Smooth muscle cell (in vitro differentiated cells): Measurements from ENCODE around the gene COL4A4. TPM values are rescaled to one million over a fixed set of nuclear protein-coding genes. Genes with fewer than 3 reads are reported as not detected.

Source experiments
- DNase-seq: peaks from one replicate; lab custom pipeline; 2025; ENCODE audit not compliant: unreplicated experiment; lab: John Stamatoyannopoulos, UW
- H2AFZ ChIP-seq: fragments of 200-600 bp; sonication (generic); 2 replicates; pipeline ENCODE4 v1.6.0; 2016; ENCODE audit warnings: antibody characterized with exemption, low read depth, mild to moderate bottlenecking
- H3F3A ChIP-seq: fragments of 200-600 bp; sonication (generic); 2 replicates; pipeline ENCODE4 v1.6.0; 2017; ENCODE audit warnings: antibody characterized with exemption, low read depth
- H3K27ac ChIP-seq: fragments of 200-600 bp; sonication (generic); 2 replicates; pipeline ENCODE4 v1.5.1; 2016; ENCODE audit warnings: low read depth, mild to moderate bottlenecking
- H3K27me3 ChIP-seq: fragments of 200-600 bp; sonication (generic); 2 replicates; pipeline ENCODE4 v1.6.1; 2016; ENCODE audit warnings: low read depth, mild to moderate bottlenecking
- H3K36me3 ChIP-seq: fragments of 200-600 bp; sonication (generic); 2 replicates; pipeline ENCODE4 v1.5.1; 2016; ENCODE audit warnings: low read depth
- H3K4me1 ChIP-seq: fragments of 200-600 bp; sonication (generic); 2 replicates; pipeline ENCODE4 v1.5.1; 2016; ENCODE audit warnings: low read depth
- H3K4me2 ChIP-seq: fragments of 200-600 bp; sonication (generic); 2 replicates; pipeline ENCODE4 v1.6.0; 2016; ENCODE audit warnings: mild to moderate bottlenecking
- H3K4me3 ChIP-seq: fragments of 200-600 bp; sonication (generic); 2 replicates; pipeline ENCODE4 v1.5.1; 2016; ENCODE audit warnings: mild to moderate bottlenecking
- H3K79me2 ChIP-seq: fragments of 200-600 bp; sonication (generic); 2 replicates; pipeline ENCODE4 v1.6.0; 2016; ENCODE audit warnings: low read depth, mild to moderate bottlenecking
- H3K9ac ChIP-seq: fragments of 200-600 bp; sonication (generic); 2 replicates; pipeline ENCODE4 v1.6.0; 2016; ENCODE audit warnings: low read depth
- H3K9me3 ChIP-seq: fragments of 200-600 bp; sonication (generic); replicated peaks from 2 replicates; pipeline ENCODE4 v1.5.1; 2016; ENCODE audit warnings: low read depth
- H4K20me1 ChIP-seq: fragments of 200-600 bp; sonication (generic); 2 replicates; pipeline ENCODE4 v1.6.0; 2016; ENCODE audit warnings: low read depth
- WGBS: methylation state at CpG from one replicate; pipeline ENCODE4 v1.1.7; 2016; ENCODE audit warnings: low lambda C conversion rate; 5-methylcytosine and 5-hydroxymethylcytosine counted together
- polyA plus RNA-seq: library from polyadenylated mRNA; unstranded; fragments of >200 nt; fragmentation: Nextera tagmentation; extraction: Ambion mirVana; gene quantifications from 2 replicates; pipeline ENCODE4 v1.2.1, GENCODE V29; 2016
- total RNA-seq: library from RNA; depleted of rRNA; stranded (reverse); fragments of >200 nt; gene quantifications from 2 replicates; pipeline ENCODE4 v1.2.3, GENCODE V29; 2014
- TF ChIP-seq, protein P1 (sequence below): fragments of 200-600 bp; sonication (generic); IDR thresholded peaks from 2 replicates; pipeline ENCODE4 v1.5.1; 2017; ENCODE audit warnings: borderline replicate concordance, mild to moderate bottlenecking, antibody characterized with exemption; ENCODE audit not compliant: insufficient read depth, poor library complexity, severe bottlenecking

Gene COL4A4
- total and polyA plus RNA-seq, 2 experiments from 2014 or later, result under 0.01 to 0.05 TPM

DNA sequence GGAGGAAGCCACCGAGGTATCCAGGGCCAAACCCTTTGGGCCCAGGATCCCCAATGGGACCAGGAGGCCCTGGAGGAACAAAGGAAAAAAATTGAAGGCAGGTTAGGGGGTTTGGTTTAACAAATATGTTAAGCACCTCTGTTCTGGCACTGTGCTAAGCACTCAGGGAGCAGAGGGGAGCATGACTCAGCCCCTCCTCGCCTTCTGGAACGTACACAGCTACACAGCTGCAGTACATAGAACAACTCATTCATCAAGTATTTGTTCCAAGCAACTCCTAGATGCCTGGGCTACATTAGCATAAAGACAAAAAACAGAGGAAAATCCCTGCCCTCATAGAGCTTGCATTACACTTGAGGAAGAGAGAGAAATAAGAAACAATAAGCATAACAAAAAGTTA lies 153.6 kb downstream of the COL4A4 start:
- Histone ChIP-seq H4K20me1 (no peaks in the 10 kb centered on the region), H3K4me1 (no peaks in the 10 kb centered on the region), H2AFZ (no peak overlapping the region), H3K27ac (no peak overlapping the region), H3K9ac (no peak overlapping the region), H3K4me2 (no peak overlapping the region), H3K9me3 (no peaks in the 10 kb centered on the region), H3K4me3 (no peak overlapping the region), H3K79me2 (no peaks in the 10 kb centered on the region), H3K36me3 (no peaks in the 10 kb centered on the region), H3F3A (no peaks in the 10 kb centered on the region), H3K27me3 (no peaks in the 10 kb centered on the region)
- no peak for DNase-seq
- 49% methylated on average over 3 of the region's 3 CpGs for WGBS
- TF ChIP-seq, protein P1, sequence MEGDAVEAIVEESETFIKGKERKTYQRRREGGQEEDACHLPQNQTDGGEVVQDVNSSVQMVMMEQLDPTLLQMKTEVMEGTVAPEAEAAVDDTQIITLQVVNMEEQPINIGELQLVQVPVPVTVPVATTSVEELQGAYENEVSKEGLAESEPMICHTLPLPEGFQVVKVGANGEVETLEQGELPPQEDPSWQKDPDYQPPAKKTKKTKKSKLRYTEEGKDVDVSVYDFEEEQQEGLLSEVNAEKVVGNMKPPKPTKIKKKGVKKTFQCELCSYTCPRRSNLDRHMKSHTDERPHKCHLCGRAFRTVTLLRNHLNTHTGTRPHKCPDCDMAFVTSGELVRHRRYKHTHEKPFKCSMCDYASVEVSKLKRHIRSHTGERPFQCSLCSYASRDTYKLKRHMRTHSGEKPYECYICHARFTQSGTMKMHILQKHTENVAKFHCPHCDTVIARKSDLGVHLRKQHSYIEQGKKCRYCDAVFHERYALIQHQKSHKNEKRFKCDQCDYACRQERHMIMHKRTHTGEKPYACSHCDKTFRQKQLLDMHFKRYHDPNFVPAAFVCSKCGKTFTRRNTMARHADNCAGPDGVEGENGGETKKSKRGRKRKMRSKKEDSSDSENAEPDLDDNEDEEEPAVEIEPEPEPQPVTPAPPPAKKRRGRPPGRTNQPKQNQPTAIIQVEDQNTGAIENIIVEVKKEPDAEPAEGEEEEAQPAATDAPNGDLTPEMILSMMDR, result no peak

DNA sequence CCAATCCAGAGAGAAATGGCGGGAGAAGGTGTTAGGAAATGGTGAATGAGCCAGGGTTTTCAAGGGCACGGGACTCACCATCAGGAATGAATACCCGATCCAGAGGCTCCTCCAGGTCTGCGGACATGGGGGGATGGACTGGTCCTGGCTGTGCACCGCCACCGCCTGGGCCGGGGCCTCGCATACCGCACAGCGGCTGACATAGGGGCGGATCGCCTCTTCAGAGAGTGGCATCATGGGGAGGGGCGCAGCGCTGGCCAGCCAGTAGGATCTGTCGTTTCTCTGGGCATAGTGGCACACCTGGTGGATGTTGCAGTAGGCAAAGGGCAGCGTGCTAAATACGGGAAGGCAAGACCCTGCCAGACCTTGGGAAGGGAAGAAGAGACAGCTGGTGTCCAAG lies 156.1 kb downstream of the COL4A4 start:
- TF ChIP-seq, protein P1, result no peak
- WGBS, result 96% methylated on average over 17 of the region's 17 CpGs
- Histone ChIP-seq H3K4me1 (no peaks in the 10 kb centered on the region), H3F3A (no peaks in the 10 kb centered on the region), H3K27me3 (no peaks in the 10 kb centered on the region), H3K9me3 (no peaks in the 10 kb centered on the region), H3K9ac (no peak overlapping the region), H3K4me2 (no peak overlapping the region), H3K27ac (no peak overlapping the region), H4K20me1 (no peaks in the 10 kb centered on the region), H3K79me2 (no peaks in the 10 kb centered on the region), H2AFZ (no peak overlapping the region), H3K4me3 (no peak overlapping the region), H3K36me3 (no peaks in the 10 kb centered on the region)
- no peak for DNase-seq

DNA sequence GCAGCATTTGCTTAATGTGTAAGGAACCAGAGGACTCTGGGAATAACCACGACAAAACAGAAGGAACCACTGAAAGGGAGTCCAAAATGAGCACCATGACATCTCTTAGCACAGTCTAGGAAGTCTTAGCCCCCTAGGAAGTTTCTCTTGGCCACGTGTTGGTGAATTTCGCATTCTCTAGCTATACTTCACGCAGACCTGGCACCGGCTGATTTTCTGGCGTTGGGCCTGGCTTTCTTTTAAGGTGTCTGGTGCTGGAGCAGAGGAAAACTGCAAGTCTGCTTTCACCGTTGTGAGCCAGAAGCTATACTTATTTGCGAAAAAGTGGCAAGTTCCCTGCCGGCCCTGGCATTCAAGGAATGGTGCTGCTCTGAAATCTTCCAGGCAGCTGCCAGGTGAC lies 156.9 kb downstream of the COL4A4 start:
- H3F3A ChIP-seq, result no peaks in the 10 kb centered on the region
- no peak overlapping the region for H3K4me2 ChIP-seq
- WGBS, result 73% methylated on average over 9 of the region's 9 CpGs
- no peak for DNase-seq
- H3K27ac ChIP-seq, result no peak overlapping the region
- no peak overlapping the region for H3K4me3 ChIP-seq
- no peaks in the 10 kb centered on the region for H3K4me1 ChIP-seq
- H2AFZ ChIP-seq, result no peak overlapping the region
- no peaks in the 10 kb centered on the region for H3K36me3 ChIP-seq
- no peaks in the 10 kb centered on the region for H3K27me3 ChIP-seq
- no peak overlapping the region for H3K9ac ChIP-seq
- no peaks in the 10 kb centered on the region for H4K20me1 ChIP-seq
- TF ChIP-seq, protein P1, result no peak
- H3K79me2 ChIP-seq, result no peaks in the 10 kb centered on the region
- no peaks in the 10 kb centered on the region for H3K9me3 ChIP-seq

DNA sequence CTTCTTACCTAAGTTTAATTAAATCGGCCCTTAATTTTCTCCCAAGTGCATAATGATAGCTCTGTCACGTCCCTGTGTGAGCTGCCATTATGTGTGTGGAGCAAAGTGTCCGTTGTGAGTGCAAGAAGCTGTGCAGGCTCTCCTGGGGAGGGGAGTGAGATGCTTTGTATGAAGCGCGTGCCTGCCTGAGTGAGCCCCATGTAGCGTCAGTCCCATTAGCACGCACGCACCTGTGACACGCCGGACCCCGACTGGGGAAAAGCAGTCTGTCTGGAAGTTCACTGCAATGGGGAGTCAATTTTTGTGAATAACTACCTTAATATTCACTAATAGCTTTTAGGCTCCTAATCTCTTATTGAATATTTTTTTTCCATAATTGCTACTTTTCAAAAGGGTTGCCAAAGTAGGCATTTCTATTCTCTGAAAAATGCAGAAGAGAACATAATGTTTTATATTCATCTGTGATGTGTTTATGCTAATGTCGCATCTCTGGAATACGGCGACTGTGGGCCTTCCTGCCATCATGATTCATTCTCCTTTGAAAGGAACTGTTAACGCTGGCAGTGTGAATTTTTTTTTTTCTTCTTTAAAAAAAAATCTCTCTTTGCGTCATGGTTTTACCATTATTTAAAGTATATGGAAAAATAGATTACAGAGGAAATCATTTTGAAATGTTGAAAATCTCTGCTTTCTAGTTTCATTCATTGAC lies 157.7 kb downstream of the COL4A4 start:
- Histone ChIP-seq H3K4me1 (no peaks in the 10 kb centered on the region), H2AFZ (no peak overlapping the region), H3F3A (no peaks in the 10 kb centered on the region), H3K4me2 (no peak overlapping the region), H3K9me3 (no peaks in the 10 kb centered on the region), H3K9ac (no peak overlapping the region), H3K27me3 (no peaks in the 10 kb centered on the region), H3K79me2 (no peaks in the 10 kb centered on the region), H3K4me3 (no peak overlapping the region), H3K36me3 (no peaks in the 10 kb centered on the region), H3K27ac (no peak overlapping the region), H4K20me1 (no peaks in the 10 kb centered on the region)
- TF ChIP-seq, protein P1, result no peak
- WGBS, result 92% methylated on average over 16 of the region's 16 CpGs
- DNase-seq, result no peak
